HepG2 (cell line): ENCODE data around the gene GCN1. TPM values are rescaled to one million over a fixed set of nuclear protein-coding genes. Genes with fewer than 3 reads are reported as not detected.

ENCODE experiments used
- ASH2L ChIP-seq: fragments of 300-600, 200-600 bp; sonication (generic); IDR thresholded peaks from 2 replicates; pipeline ENCODE4 v1.7.0; 2017; ENCODE audit warnings: low read depth, mild to moderate bottlenecking, moderate library complexity, mixed read lengths, low read length; ENCODE audit not compliant: insufficient read length
- BRF2 ChIP-seq: sonication (generic); formaldehyde crosslinking; IDR thresholded peaks from 2 replicates; pipeline ENCODE4 v1.8.1; 2022; ENCODE audit warnings: mild to moderate bottlenecking, missing genetic modification reagents
- CBX1 ChIP-seq: IDR thresholded peaks from one replicate; pipeline ENCODE4 v1.6.1; 2016; ENCODE audit warnings: antibody characterized with exemption, low read depth
- CBX2 ChIP-seq, 2 experiments: fragments of 200-600 bp in 1 of 2; sonication (generic); formaldehyde crosslinking in 1 of 2; IDR thresholded peaks; 2 replicates each; pipeline versions ENCODE4 v1.7.0 to v1.8.1; 2018 to 2022; ENCODE audit warnings: low read depth in 2 of 2, low read length in 1 of 2, mild to moderate bottlenecking in 1 of 2, missing genetic modification reagents in 1 of 2
- CBX5 ChIP-seq: sonication (generic); formaldehyde crosslinking; IDR thresholded peaks from 2 replicates; pipeline ENCODE4 v1.4.0; 2020; ENCODE audit warnings: missing genetic modification reagents, borderline replicate concordance
- CREBL2 ChIP-seq: sonication (generic); formaldehyde crosslinking; IDR thresholded peaks from 2 replicates; pipeline ENCODE4 v1.8.1; 2023; ENCODE audit warnings: missing genetic modification reagents, mild to moderate bottlenecking, borderline replicate concordance
- DR1 ChIP-seq: sonication (generic); formaldehyde crosslinking; IDR thresholded peaks from 2 replicates; pipeline ENCODE4 v1.8.0; 2021; ENCODE audit warnings: mild to moderate bottlenecking, missing genetic modification reagents, inconsistent platforms
- ETV6 ChIP-seq: sonication (generic); formaldehyde crosslinking; conservative IDR thresholded peaks from 2 replicates; pipeline ENCODE4 v1.4.0; 2020; ENCODE audit warnings: missing genetic modification reagents
- FOSL2 ChIP-seq: sonication (generic); formaldehyde crosslinking; IDR thresholded peaks from 2 replicates; pipeline ENCODE4 v1.4.0; 2020; ENCODE audit warnings: missing genetic modification reagents
- FOXO1 ChIP-seq: sonication (generic); formaldehyde crosslinking; IDR thresholded peaks from 2 replicates; pipeline ENCODE4 v1.4.0; 2020; ENCODE audit warnings: missing genetic modification reagents
- GRHL1 ChIP-seq: sonication (generic); formaldehyde crosslinking; conservative IDR thresholded peaks from 2 replicates; pipeline ENCODE4 v1.8.0; 2022; ENCODE audit warnings: missing genetic modification reagents
- JARID2 ChIP-seq: sonication (generic); formaldehyde crosslinking; IDR thresholded peaks from 2 replicates; pipeline ENCODE4 v1.8.1; 2023; ENCODE audit warnings: missing genetic modification reagents, inconsistent platforms; ENCODE audit not compliant: insufficient replicate concordance
- KDM6A ChIP-seq: IDR thresholded peaks from 2 replicates; pipeline ENCODE4 v1.6.1; 2016; ENCODE audit warnings: low read depth
- KLF12 ChIP-seq: sonication (generic); formaldehyde crosslinking; IDR thresholded peaks from 2 replicates; pipeline ENCODE4 v1.4.0; 2020; ENCODE audit warnings: missing genetic modification reagents, borderline replicate concordance
- SMARCC2 ChIP-seq: fragments of 450-650 bp; IDR thresholded peaks from 2 replicates; pipeline ENCODE4 v1.6.1; 2017; ENCODE audit warnings: antibody characterized with exemption, mild to moderate bottlenecking
- TRAFD1 ChIP-seq: sonication (generic); formaldehyde crosslinking; IDR thresholded peaks from 2 replicates; pipeline ENCODE4 v1.5.1; 2020; ENCODE audit warnings: missing genetic modification reagents, mild to moderate bottlenecking, borderline replicate concordance
- ZFP82 ChIP-seq: sonication (generic); formaldehyde crosslinking; IDR thresholded peaks from 2 replicates; pipeline ENCODE4 v1.5.1; 2020; ENCODE audit warnings: mild to moderate bottlenecking, missing genetic modification reagents, borderline replicate concordance
- ZNF12 ChIP-seq: sonication (generic); formaldehyde crosslinking; IDR thresholded peaks from 2 replicates; pipeline ENCODE4 v1.5.0; 2020; ENCODE audit warnings: missing genetic modification reagents
- ZNF503 ChIP-seq: sonication (generic); formaldehyde crosslinking; IDR thresholded peaks from 2 replicates; pipeline ENCODE4 v1.4.0; 2020; ENCODE audit warnings: missing genetic modification reagents
- ZNF572 ChIP-seq: sonication (generic); formaldehyde crosslinking; IDR thresholded peaks from 2 replicates; pipeline ENCODE4 v1.5.1; 2020; ENCODE audit warnings: mild to moderate bottlenecking, missing genetic modification reagents
- ZNF576 ChIP-seq: sonication (generic); formaldehyde crosslinking; IDR thresholded peaks from 2 replicates; pipeline ENCODE4 v1.4.0; 2020; ENCODE audit warnings: mild to moderate bottlenecking, missing genetic modification reagents
- ZNF678 ChIP-seq: sonication (generic); formaldehyde crosslinking; IDR thresholded peaks from 2 replicates; pipeline ENCODE4 v1.4.0; 2020; ENCODE audit warnings: mild to moderate bottlenecking, missing genetic modification reagents
- ZNF879 ChIP-seq: sonication (generic); formaldehyde crosslinking; IDR thresholded peaks from 2 replicates; pipeline ENCODE4 v1.8.1; 2023; ENCODE audit warnings: missing genetic modification reagents
- polyA plus RNA-seq, 8 experiments: library from polyadenylated mRNA; depleted of rRNA in 3 of 8; stranded (reverse) in 7 of 8; unstranded in 1 of 8; fragments of >200 nt; fragmentation: Illumina TruSeq in 4 of 8; extraction: Trizol in 4 of 8; gene quantifications; 2 replicates each; pipeline versions ENCODE4 v1.2.1 to v1.2.3, GENCODE V29; 2011 to 2016; ENCODE audit warnings: low read depth in 4 of 8, missing spikeins in 1 of 8, mixed read lengths in 1 of 8; ENCODE audit not compliant: insufficient read depth in 1 of 8
- total RNA-seq, 5 experiments: library from RNA; depleted of rRNA; stranded (reverse); fragments of >200 nt; fragmentation: Illumina TruSeq; extraction: Trizol; gene quantifications; 2 replicates each; pipeline ENCODE4 v1.2.3, GENCODE V29; 2016; ENCODE audit warnings: low read depth in 1 of 5

The GCN1 gene
- total and polyA plus RNA-seq, 2 of the 13 experiments (the other 11 are each of a cell fraction or from before 2014, with no cell fraction given): 58.2 to 83.0 TPM

- TF ChIP-seq KDM6A (CRISPR knock-in tag): peak; percentile 66
- no peak for TF ChIP-seq ZNF879 (CRISPR knock-in tag)
- TF ChIP-seq TRAFD1 (CRISPR knock-in tag): no peak; the same call in 1 of the 2 replicates
- no peak for TF ChIP-seq ETV6 (CRISPR knock-in tag)
- 0 out of 2 replicates have a peak, but pooled peaks have one; percentile 9 for TF ChIP-seq FOSL2 (CRISPR knock-in tag)
- TF ChIP-seq CBX5 (CRISPR knock-in tag): peak; percentile 67; the same call in 1 of the 2 replicates
- TF ChIP-seq FOXO1 (CRISPR knock-in tag): no peak
- no peak for TF ChIP-seq ZNF576
- TF ChIP-seq ZNF572 (CRISPR knock-in tag): no peak
- no peak for TF ChIP-seq DR1 (CRISPR knock-in tag)
- TF ChIP-seq JARID2 (CRISPR knock-in tag): no peak
- TF ChIP-seq ZNF12: no peak
- no peak for TF ChIP-seq SMARCC2
- TF ChIP-seq GRHL1 (CRISPR knock-in tag): no peak
- no peak for TF ChIP-seq ZFP82 (CRISPR knock-in tag)
- no peak for TF ChIP-seq KLF12 (CRISPR knock-in tag)
- no peak for TF ChIP-seq ZNF678 (CRISPR knock-in tag)
- no peak for TF ChIP-seq CREBL2 (CRISPR knock-in tag)
- no peak for TF ChIP-seq ASH2L
- TF ChIP-seq BRF2 (CRISPR knock-in tag): no peak
- TF ChIP-seq ZNF503 (CRISPR knock-in tag): no peak; the same call in 1 of the 2 replicates
- no peak for TF ChIP-seq CBX2 (IDR thresholded peaks at IDR 0.05; ENCODE audit: low read depth, low read length)
- no peak for TF ChIP-seq CBX2 (CRISPR knock-in tag; IDR thresholded peaks at IDR 0.05; ENCODE audit: low read depth)
- no peak for TF ChIP-seq CBX1
Measured at GRCh38 chr12:120227233-120228040, 32.9 kb upstream of the GCN1 start (continued).
